Measurements from ENCODE around the gene KRT85. TPM values are rescaled to one million over a fixed set of nuclear protein-coding genes. Genes with fewer than 3 reads are reported as not detected.

KRT85 gene
- total and polyA plus RNA-seq, 10 of the 15 experiments (the other 5 are each of a cell fraction or from before 2014, with no cell fraction given) = 0.05 to 0.18 (median 0.11) TPM; not detected in 6

DNA sequence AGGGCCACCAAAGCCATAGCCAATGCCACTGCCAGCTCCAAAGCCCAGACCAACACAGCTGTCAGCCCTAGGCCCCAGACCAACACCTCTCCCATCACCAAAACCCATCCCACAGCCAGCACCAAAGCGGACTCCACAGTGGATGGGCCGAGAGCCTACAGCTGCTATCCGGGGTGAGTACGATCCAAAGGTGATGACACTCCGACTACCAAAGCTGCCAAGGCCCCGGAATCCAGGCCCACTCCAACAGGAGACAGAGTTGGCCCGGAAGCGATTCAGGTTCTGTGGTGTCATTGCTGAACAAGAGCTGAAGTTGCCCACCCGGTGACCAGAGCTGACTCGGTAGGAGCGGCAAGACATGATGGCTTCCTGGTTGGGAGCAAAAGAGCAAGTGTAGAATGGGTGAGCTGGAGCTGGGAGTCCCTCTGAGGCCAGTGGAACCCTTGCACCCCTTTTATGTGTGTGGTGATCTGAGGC is 18.0 kb upstream of the KRT85 start, which contains the start of gene KRT84 (continued):
- TF ChIP-seq CHD1 (IDR thresholded peaks at IDR 0.05; ENCODE audit: low read depth, low read length) (no peak), ZSCAN29 (IDR thresholded peaks at IDR 0.05) (no peak)

DNA sequence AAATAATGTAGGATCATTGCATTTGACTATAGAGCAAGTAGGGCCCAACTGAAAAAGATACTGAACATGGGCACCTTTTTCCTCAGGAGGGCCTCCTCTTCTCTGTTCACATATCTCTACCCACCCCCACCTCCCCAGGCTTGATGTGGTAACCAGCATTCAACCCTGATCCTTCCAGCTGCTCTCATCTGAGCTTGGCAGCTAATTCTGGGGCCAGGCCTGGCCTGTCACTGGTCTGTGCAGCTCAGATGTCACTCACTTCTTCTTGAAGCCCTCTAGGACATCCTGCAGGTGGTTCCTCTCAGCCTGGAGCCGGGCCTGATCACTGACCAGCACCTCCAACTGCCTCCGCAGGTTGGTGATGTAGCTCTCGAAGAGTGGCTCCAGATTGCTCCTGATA is 16.1 kb upstream of the KRT85 start:
- RAD21 ChIA-PET (ENCODE audit: unreplicated experiment) = interaction anchor here (1.0 kb wide), 1 partner anchor 11 kb away, joined by 3 read pairs; no protein-coding TSS in a partner anchor
- TF ChIP-seq IKZF2 (IDR thresholded peaks at IDR 0.05) = no peak
- TF ChIP-seq ZBED1 (IDR thresholded peaks at IDR 0.05; ENCODE audit: borderline replicate concordance) = no peak
- TF ChIP-seq, protein P1, sequence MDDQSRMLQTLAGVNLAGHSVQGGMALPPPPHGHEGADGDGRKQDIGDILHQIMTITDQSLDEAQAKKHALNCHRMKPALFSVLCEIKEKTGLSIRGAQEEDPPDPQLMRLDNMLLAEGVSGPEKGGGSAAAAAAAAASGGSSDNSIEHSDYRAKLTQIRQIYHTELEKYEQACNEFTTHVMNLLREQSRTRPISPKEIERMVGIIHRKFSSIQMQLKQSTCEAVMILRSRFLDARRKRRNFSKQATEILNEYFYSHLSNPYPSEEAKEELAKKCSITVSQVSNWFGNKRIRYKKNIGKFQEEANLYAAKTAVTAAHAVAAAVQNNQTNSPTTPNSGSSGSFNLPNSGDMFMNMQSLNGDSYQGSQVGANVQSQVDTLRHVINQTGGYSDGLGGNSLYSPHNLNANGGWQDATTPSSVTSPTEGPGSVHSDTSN (IDR thresholded peaks at IDR 0.05; ENCODE audit: insufficient replicate concordance, low read depth, low read length) = no peak
- TF ChIP-seq, protein P2, sequence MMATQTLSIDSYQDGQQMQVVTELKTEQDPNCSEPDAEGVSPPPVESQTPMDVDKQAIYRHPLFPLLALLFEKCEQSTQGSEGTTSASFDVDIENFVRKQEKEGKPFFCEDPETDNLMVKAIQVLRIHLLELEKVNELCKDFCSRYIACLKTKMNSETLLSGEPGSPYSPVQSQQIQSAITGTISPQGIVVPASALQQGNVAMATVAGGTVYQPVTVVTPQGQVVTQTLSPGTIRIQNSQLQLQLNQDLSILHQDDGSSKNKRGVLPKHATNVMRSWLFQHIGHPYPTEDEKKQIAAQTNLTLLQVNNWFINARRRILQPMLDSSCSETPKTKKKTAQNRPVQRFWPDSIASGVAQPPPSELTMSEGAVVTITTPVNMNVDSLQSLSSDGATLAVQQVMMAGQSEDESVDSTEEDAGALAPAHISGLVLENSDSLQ (IDR thresholded peaks at IDR 0.05) = no peak
- no peak for TF ChIP-seq KLF5 (IDR thresholded peaks at IDR 0.05; ENCODE audit: partially characterized antibody)
- TF ChIP-seq BMI1 (IDR thresholded peaks at IDR 0.05; ENCODE audit: borderline replicate concordance) = no peak
- in situ Hi-C loops (cut with MboI) = loop anchor here (5.0 to 25.0 kb wide), 2 partner anchors 494 to 604 kb away; no protein-coding TSS in a partner anchor

More for the DNA sequence above, 16.1 kb upstream of the KRT85 start:
- intact Hi-C loops (cut with micrococcal nuclease; ENCODE audit: unreplicated experiment) = no loop called here
- no peak overlapping the region for H3K27ac ChIP-seq (ENCODE audit: control insufficient read depth, insufficient read depth)
- no peaks in the 10 kb centered on the region for H3K36me3 ChIP-seq (ENCODE audit: control insufficient read depth in 2 of 2, insufficient read depth in 2 of 2, low read length in 1 of 2)
- no peaks in the 10 kb centered on the region; the same call in 1 of the 2 replicates for H4K20me1 ChIP-seq (ENCODE audit: control insufficient read depth, insufficient read depth)
- H3K9me3 ChIP-seq (replicated peaks; ENCODE audit: control insufficient read depth, insufficient read depth, low read length) = no peaks in the 10 kb centered on the region
- FAIRE-seq (no peak), ATAC-seq (no peak), DNase-seq (ENCODE audit: low read depth, low spot score) (no peak)
- H3K4me1 ChIP-seq (ENCODE audit: control insufficient read depth, insufficient read depth, low read length) = no peaks in the 10 kb centered on the region
- H2AFZ ChIP-seq (ENCODE audit: control insufficient read depth, low read depth, low read length) = no peak overlapping the region
- no peak overlapping the region for H3K4me2 ChIP-seq (ENCODE audit: control insufficient read depth, insufficient read depth)
- POLR2A ChIA-PET = no interaction called here
- peaks cover 4 to 11% of the 10 kb centered on the region in 2 experiments for H3K27me3 ChIP-seq (replicated peaks in 1 of 2; ENCODE audit: control insufficient read depth in 2 of 2, insufficient read depth in 2 of 2, low read length in 1 of 2)
- no peak overlapping the region for H3K9ac ChIP-seq (ENCODE audit: control insufficient read depth, insufficient read depth, low read length)
- SMC1A ChIA-PET (ENCODE audit: uncharacterized antibody, unreplicated experiment) = no interaction called here
- CTCF ChIA-PET = interaction anchor here (0.8 to 1.3 kb wide), 3 partner anchors 11 to 56 kb away, joined by 3 read pairs; no protein-coding TSS in a partner anchor
- 41% methylated on average over 3 of the region's 3 CpGs for WGBS (ENCODE audit: insufficient coverage, insufficient replicate concordance, low lambda C conversion rate, missing lambda C conversion rate)
- no TSS peak for BruUV-seq (replicated peaks)
- no peaks in the 10 kb centered on the region for H3K79me2 ChIP-seq (ENCODE audit: control insufficient read depth, insufficient read depth, low read length)
- H3K4me3 ChIP-seq = no peak overlapping the region
